Measurements from ENCODE around the gene ENPP3.

DNA sequence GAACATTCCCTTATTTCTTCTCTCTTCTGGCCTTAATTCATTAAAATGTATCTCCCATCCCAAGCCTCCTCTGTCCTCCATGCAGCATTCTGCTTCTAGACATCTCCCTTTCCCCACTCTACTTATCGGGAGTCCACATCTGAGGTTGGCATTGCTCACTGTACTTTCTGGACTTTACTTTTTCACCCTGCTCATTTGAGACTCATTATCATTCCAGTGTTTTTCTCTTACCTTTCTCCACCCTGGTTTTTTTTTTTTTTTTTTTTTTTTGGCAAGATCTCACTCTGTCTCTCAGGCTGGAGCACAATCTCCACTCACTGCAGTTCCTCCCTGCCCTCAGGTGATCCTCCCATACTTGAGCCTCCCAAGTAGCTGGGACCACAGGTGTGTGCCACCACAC, 4.5 kb downstream of the ENPP3 start:
- TF ChIP-seq, protein P1, sequence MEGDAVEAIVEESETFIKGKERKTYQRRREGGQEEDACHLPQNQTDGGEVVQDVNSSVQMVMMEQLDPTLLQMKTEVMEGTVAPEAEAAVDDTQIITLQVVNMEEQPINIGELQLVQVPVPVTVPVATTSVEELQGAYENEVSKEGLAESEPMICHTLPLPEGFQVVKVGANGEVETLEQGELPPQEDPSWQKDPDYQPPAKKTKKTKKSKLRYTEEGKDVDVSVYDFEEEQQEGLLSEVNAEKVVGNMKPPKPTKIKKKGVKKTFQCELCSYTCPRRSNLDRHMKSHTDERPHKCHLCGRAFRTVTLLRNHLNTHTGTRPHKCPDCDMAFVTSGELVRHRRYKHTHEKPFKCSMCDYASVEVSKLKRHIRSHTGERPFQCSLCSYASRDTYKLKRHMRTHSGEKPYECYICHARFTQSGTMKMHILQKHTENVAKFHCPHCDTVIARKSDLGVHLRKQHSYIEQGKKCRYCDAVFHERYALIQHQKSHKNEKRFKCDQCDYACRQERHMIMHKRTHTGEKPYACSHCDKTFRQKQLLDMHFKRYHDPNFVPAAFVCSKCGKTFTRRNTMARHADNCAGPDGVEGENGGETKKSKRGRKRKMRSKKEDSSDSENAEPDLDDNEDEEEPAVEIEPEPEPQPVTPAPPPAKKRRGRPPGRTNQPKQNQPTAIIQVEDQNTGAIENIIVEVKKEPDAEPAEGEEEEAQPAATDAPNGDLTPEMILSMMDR (conservative IDR thresholded peaks at IDR 0.05; ENCODE audit: low read depth in 2 of 2), result no peak
- no peak for TF ChIP-seq POLR2AphosphoS5 (IDR thresholded peaks at IDR 0.05; ENCODE audit: low read depth)
- TF ChIP-seq, protein P2, sequence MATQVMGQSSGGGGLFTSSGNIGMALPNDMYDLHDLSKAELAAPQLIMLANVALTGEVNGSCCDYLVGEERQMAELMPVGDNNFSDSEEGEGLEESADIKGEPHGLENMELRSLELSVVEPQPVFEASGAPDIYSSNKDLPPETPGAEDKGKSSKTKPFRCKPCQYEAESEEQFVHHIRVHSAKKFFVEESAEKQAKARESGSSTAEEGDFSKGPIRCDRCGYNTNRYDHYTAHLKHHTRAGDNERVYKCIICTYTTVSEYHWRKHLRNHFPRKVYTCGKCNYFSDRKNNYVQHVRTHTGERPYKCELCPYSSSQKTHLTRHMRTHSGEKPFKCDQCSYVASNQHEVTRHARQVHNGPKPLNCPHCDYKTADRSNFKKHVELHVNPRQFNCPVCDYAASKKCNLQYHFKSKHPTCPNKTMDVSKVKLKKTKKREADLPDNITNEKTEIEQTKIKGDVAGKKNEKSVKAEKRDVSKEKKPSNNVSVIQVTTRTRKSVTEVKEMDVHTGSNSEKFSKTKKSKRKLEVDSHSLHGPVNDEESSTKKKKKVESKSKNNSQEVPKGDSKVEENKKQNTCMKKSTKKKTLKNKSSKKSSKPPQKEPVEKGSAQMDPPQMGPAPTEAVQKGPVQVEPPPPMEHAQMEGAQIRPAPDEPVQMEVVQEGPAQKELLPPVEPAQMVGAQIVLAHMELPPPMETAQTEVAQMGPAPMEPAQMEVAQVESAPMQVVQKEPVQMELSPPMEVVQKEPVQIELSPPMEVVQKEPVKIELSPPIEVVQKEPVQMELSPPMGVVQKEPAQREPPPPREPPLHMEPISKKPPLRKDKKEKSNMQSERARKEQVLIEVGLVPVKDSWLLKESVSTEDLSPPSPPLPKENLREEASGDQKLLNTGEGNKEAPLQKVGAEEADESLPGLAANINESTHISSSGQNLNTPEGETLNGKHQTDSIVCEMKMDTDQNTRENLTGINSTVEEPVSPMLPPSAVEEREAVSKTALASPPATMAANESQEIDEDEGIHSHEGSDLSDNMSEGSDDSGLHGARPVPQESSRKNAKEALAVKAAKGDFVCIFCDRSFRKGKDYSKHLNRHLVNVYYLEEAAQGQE (IDR thresholded peaks at IDR 0.05; ENCODE audit: unreplicated experiment), result no peak
- TF ChIP-seq EZH2 (IDR thresholded peaks at IDR 0.05; ENCODE audit: low read depth, unreplicated experiment), result no peak
- no peak for TF ChIP-seq JUNB (IDR thresholded peaks at IDR 0.05; ENCODE audit: unreplicated experiment)
- no peak for TF ChIP-seq EZH2phosphoT487 (IDR thresholded peaks at IDR 0.05; ENCODE audit: unreplicated experiment)
- TF ChIP-seq CREB1 (CRISPR knock-in tag; IDR thresholded peaks at IDR 0.05; ENCODE audit: low read depth), result no peak
- no peak for TF ChIP-seq ETS1 (IDR thresholded peaks at IDR 0.05)
- TF ChIP-seq ZNF114 (CRISPR knock-in tag; IDR thresholded peaks at IDR 0.05), result no peak
